Mesenchymal stem cell (in vitro differentiated cells and primary cell): ENCODE results near the gene TCF7L1.
"Not testable (repeated sequence)": the region's sequence is repeated elsewhere in the genome, so short reads cannot be mapped to it uniquely, and the experiment has no call there.

Source experiments
- DNase-seq: peaks from one replicate; pipeline ENCODE4 v3.0.0-alpha.2; 2013
- H2AFZ ChIP-seq: one replicate; pipeline ENCODE4 v1.6.1; 2013; ENCODE audit warnings: low read depth, mild to moderate bottlenecking, control low read depth, inconsistent platforms, low read length, moderate library complexity
- H2AK5ac ChIP-seq: 2 replicates; pipeline ENCODE4 v1.6.1; 2013; ENCODE audit warnings: low read length, moderate library complexity, mild to moderate bottlenecking, inconsistent platforms; ENCODE audit not compliant: severe bottlenecking
- H2BK120ac ChIP-seq: one replicate; pipeline ENCODE4 v1.6.1; 2013; ENCODE audit warnings: low read depth, mild to moderate bottlenecking, inconsistent platforms, low read length, moderate library complexity
- H2BK12ac ChIP-seq, 2 experiments: one replicate each; pipeline ENCODE4 v1.6.1; 2013; ENCODE audit warnings: inconsistent platforms in 2 of 2, low read length in 2 of 2, mild to moderate bottlenecking in 2 of 2, moderate library complexity in 2 of 2, control low read depth in 1 of 2
- H2BK15ac ChIP-seq: one replicate; pipeline ENCODE4 v1.6.1; 2013; ENCODE audit warnings: mild to moderate bottlenecking, low read depth, inconsistent platforms; ENCODE audit not compliant: poor library complexity, severe bottlenecking
- H2BK5ac ChIP-seq: 2 replicates; pipeline ENCODE4 v1.6.1; 2013; ENCODE audit warnings: low read depth, mild to moderate bottlenecking, low read length, control low read depth, inconsistent platforms; ENCODE audit not compliant: poor library complexity, severe bottlenecking
- H3K14ac ChIP-seq, 2 experiments: one replicate each; pipeline ENCODE4 v1.6.1; 2013; ENCODE audit warnings: inconsistent platforms in 2 of 2, low read length in 2 of 2, control low read depth in 1 of 2, mild to moderate bottlenecking in 1 of 2, moderate library complexity in 1 of 2
- H3K18ac ChIP-seq, 2 experiments: one replicate each; pipeline ENCODE4 v1.6.1; 2013; ENCODE audit warnings: inconsistent platforms in 2 of 2, low read length in 2 of 2, control low read depth in 1 of 2, low read depth in 1 of 2, mild to moderate bottlenecking in 1 of 2
- H3K23ac ChIP-seq, 2 experiments: one replicate each; pipeline ENCODE4 v1.6.1; 2013; ENCODE audit warnings: inconsistent platforms in 2 of 2, low read length in 2 of 2, mild to moderate bottlenecking in 2 of 2, moderate library complexity in 2 of 2, control low read depth in 1 of 2
- H3K27ac ChIP-seq: 2 replicates; pipeline ENCODE4 v1.5.1; 2013; ENCODE audit warnings: mild to moderate bottlenecking, moderate library complexity, low read length, control low read depth, inconsistent platforms; ENCODE audit not compliant: poor library complexity, severe bottlenecking
- H3K27me3 ChIP-seq, 2 experiments: 2 replicates each; pipeline versions ENCODE4 v1.6.1 to v1.7.0; 2013; ENCODE audit warnings: low read length in 2 of 2, mild to moderate bottlenecking in 2 of 2, moderate library complexity in 2 of 2, control low read depth in 1 of 2, inconsistent platforms in 1 of 2; ENCODE audit not compliant: control insufficient read depth in 1 of 2, insufficient read depth in 1 of 2
- H3K36me3 ChIP-seq, 2 experiments: 2 replicates each; pipeline versions ENCODE4 v1.6.1 to v1.7.0; 2013; ENCODE audit warnings: low read length in 2 of 2, control low read depth in 1 of 2, inconsistent platforms in 1 of 2, low read depth in 1 of 2, mild to moderate bottlenecking in 1 of 2; ENCODE audit not compliant: insufficient read depth in 2 of 2, control insufficient read depth in 1 of 2
- H3K4ac ChIP-seq, 2 experiments: one replicate each; pipeline ENCODE4 v1.6.1; 2013; ENCODE audit warnings: inconsistent platforms in 2 of 2, low read length in 2 of 2, mild to moderate bottlenecking in 2 of 2, moderate library complexity in 2 of 2, control low read depth in 1 of 2, low read depth in 1 of 2
- H3K4me1 ChIP-seq: 2 replicates; pipeline ENCODE4 v1.6.1; 2013; ENCODE audit warnings: low read depth, low read length, control low read depth; ENCODE audit not compliant: control insufficient read depth, insufficient read depth
- H3K4me2 ChIP-seq: 2 replicates; pipeline ENCODE4 v1.6.1; 2013; ENCODE audit warnings: low read length, mild to moderate bottlenecking, inconsistent platforms; ENCODE audit not compliant: poor library complexity, severe bottlenecking
- H3K4me3 ChIP-seq, 2 experiments: 2 replicates each; pipeline versions ENCODE4 v1.5.1 to v1.7.0; 2013; ENCODE audit warnings: low read length in 2 of 2, mild to moderate bottlenecking in 2 of 2, control low read depth in 1 of 2, low read depth in 1 of 2; ENCODE audit not compliant: insufficient read depth in 1 of 2
- H3K79me1 ChIP-seq: replicated peaks from 2 replicates; pipeline ENCODE4 v1.6.1; 2013; ENCODE audit warnings: mild to moderate bottlenecking, control low read depth, low read length, inconsistent platforms; ENCODE audit not compliant: poor library complexity, severe bottlenecking
- H3K9ac ChIP-seq: 2 replicates; pipeline ENCODE4 v1.7.0; 2013; ENCODE audit warnings: mild to moderate bottlenecking, low read length, moderate library complexity
- H3K9me3 ChIP-seq: 2 replicates; pipeline ENCODE4 v1.7.0; 2013; ENCODE audit warnings: mild to moderate bottlenecking, low read length; ENCODE audit not compliant: control insufficient read depth
- H4K8ac ChIP-seq: one replicate; pipeline ENCODE4 v1.6.1; 2013; ENCODE audit warnings: inconsistent platforms, mild to moderate bottlenecking, low read length, moderate library complexity
- H4K91ac ChIP-seq: one replicate; pipeline ENCODE4 v1.6.1; 2013; ENCODE audit warnings: mild to moderate bottlenecking, low read length, inconsistent platforms
- WGBS: methylation state at CpG from one replicate; pipeline ENCODE4 v1.1.7; 2013; ENCODE audit warnings: mixed read lengths; 5-methylcytosine and 5-hydroxymethylcytosine counted together

Gene TCF7L1

GRCh38 chr2:85209887-85210286 is 76.7 kb downstream of the TCF7L1 start:
- H3K79me1 ChIP-seq, result peaks cover 14% of the 10 kb centered on the region
- no peak overlapping the region for H4K8ac ChIP-seq
- H3K9me3 ChIP-seq, result no peaks in the 10 kb centered on the region
- no peak overlapping the region for H3K4me3 ChIP-seq
- H2BK15ac ChIP-seq, result no peak overlapping the region
- H2BK5ac ChIP-seq, result no peak overlapping the region
- H4K91ac ChIP-seq, result no peak overlapping the region
- no peak overlapping the region for H2BK12ac ChIP-seq
- no CpG with 5 or more reads among the region's 1 CpG for WGBS
- H3K36me3 ChIP-seq, result no peaks in the 10 kb centered on the region
- peaks cover 7% of the 10 kb centered on the region for H3K4me1 ChIP-seq
- H2AFZ ChIP-seq, result no peak overlapping the region
- no peak overlapping the region for H2AK5ac ChIP-seq
- H3K4me2 ChIP-seq, result no peak overlapping the region
- peaks cover 0 to 6% of the 10 kb centered on the region in 2 experiments for H3K27me3 ChIP-seq
- no peak overlapping the region for H3K27ac ChIP-seq
- no peak overlapping the region for H3K18ac ChIP-seq
- no peak overlapping the region for H3K23ac ChIP-seq
- no peak overlapping the region for H3K4ac ChIP-seq
- no peak overlapping the region for H3K14ac ChIP-seq
- no peak for DNase-seq
- no peak overlapping the region for H2BK120ac ChIP-seq
- H3K9ac ChIP-seq, result no peak overlapping the region

GRCh38 chr2:85210511-85210910 is 77.3 kb downstream of the TCF7L1 start:
- Histone ChIP-seq H3K9me3 (no peaks in the 10 kb centered on the region), H3K79me1 (peaks cover 14% of the 10 kb centered on the region), H3K27ac (no peak overlapping the region), H4K91ac (no peak overlapping the region), H3K23ac (no peak overlapping the region), H2BK120ac (no peak overlapping the region), H2BK15ac (no peak overlapping the region), H3K27me3 (peaks cover 0 to 6% of the 10 kb centered on the region in 2 experiments), H3K36me3 (no peaks in the 10 kb centered on the region), H3K14ac (no peak overlapping the region), H4K8ac (no peak overlapping the region), H3K4me3 (no peak overlapping the region), H2BK12ac (no peak overlapping the region), H3K18ac (no peak overlapping the region), H2BK5ac (no peak overlapping the region), H3K9ac (no peak overlapping the region), H2AK5ac (no peak overlapping the region), H3K4me1 (peaks cover 12% of the 10 kb centered on the region), H3K4ac (no peak overlapping the region), H3K4me2 (no peak overlapping the region), H2AFZ (no peak overlapping the region)
- 94% methylated on average over 7 of the region's 7 CpGs for WGBS
- no peak for DNase-seq

- not testable (repeated sequence) for DNase-seq, H2BK120ac ChIP-seq, H3K4me3 ChIP-seq, H2AK5ac ChIP-seq, H3K4ac ChIP-seq, H3K27me3 ChIP-seq, H2AFZ ChIP-seq, H3K9ac ChIP-seq, H2BK5ac ChIP-seq, H3K4me2 ChIP-seq, H4K8ac ChIP-seq, H3K27ac ChIP-seq, H3K9me3 ChIP-seq, H3K14ac ChIP-seq, H3K18ac ChIP-seq, H3K23ac ChIP-seq, H2BK12ac ChIP-seq, H2BK15ac ChIP-seq, H3K36me3 ChIP-seq, H4K91ac ChIP-seq
- Histone ChIP-seq H3K4me1 (peaks cover 19% of the 10 kb centered on the region), H3K79me1 (peaks cover 11% of the 10 kb centered on the region)
- 92% methylated on average over 9 of the region's 9 CpGs for WGBS
These were observed 78.4 kb downstream of the TCF7L1 start for GRCh38 chr2:85211606-85212005.

GRCh38 chr2:85212841-85213240 is 79.6 kb downstream of the TCF7L1 start:
- Histone ChIP-seq H2BK15ac (no peak overlapping the region), H3K4me1 (peaks cover 21% of the 10 kb centered on the region), H2AFZ (no peak overlapping the region), H4K8ac (no peak overlapping the region), H3K9ac (no peak overlapping the region), H3K4me2 (no peak overlapping the region), H3K4ac (no peak overlapping the region), H3K23ac (no peak overlapping the region), H3K27me3 (peaks cover 0 to 11% of the 10 kb centered on the region in 2 experiments), H3K14ac (no peak overlapping the region), H3K27ac (no peak overlapping the region), H3K36me3 (no peaks in the 10 kb centered on the region), H2BK5ac (no peak overlapping the region), H3K9me3 (no peaks in the 10 kb centered on the region), H3K79me1 (peaks cover 11% of the 10 kb centered on the region), H3K18ac (no peak overlapping the region), H2BK12ac (no peak overlapping the region), H4K91ac (no peak overlapping the region), H2AK5ac (no peak overlapping the region), H2BK120ac (no peak overlapping the region), H3K4me3 (no peak overlapping the region)
- no peak for DNase-seq
- 88% methylated on average over 3 of the region's 3 CpGs for WGBS
